Small intestine (tissue), 7 donors: ENCODE measurements around the gene ARHGEF4. TPM values are rescaled to one million over a fixed set of nuclear protein-coding genes. Genes with fewer than 3 reads are reported as not detected.

Source experiments
- DNase-seq, 2 donors: peaks; one replicate each; pipeline versions ENCODE4 v3.0.0 to v3.0.0-alpha.2; 2013
- FAIRE-seq: peaks from 2 replicates; lab custom pipeline; 2012; peaks lifted over from hg19 to GRCh38; lab: Jason Lieb, UNC
- H3K27ac ChIP-seq, 3 donors: one replicate each; pipeline ENCODE4 v1.5.1; 2013; ENCODE audit warnings: low read length in 2 of 3, mild to moderate bottlenecking in 2 of 3, control low read depth in 1 of 3, inconsistent platforms in 1 of 3, low read depth in 1 of 3, moderate library complexity in 1 of 3
- H3K27me3 ChIP-seq, 3 donors: one replicate each; pipeline ENCODE4 v1.6.1; 2013; ENCODE audit warnings: low read length in 3 of 3, inconsistent platforms in 1 of 3; ENCODE audit not compliant: control insufficient read depth in 3 of 3, insufficient read depth in 3 of 3
- H3K36me3 ChIP-seq, 3 donors: one replicate each; pipeline ENCODE4 v1.6.1; 2013; ENCODE audit warnings: low read length in 3 of 3, inconsistent platforms in 1 of 3, low read depth in 1 of 3, mild to moderate bottlenecking in 1 of 3, moderate library complexity in 1 of 3; ENCODE audit not compliant: control insufficient read depth in 3 of 3, insufficient read depth in 2 of 3
- H3K4me1 ChIP-seq, 3 donors: one replicate each; pipeline ENCODE4 v1.6.1; 2013; ENCODE audit warnings: low read length in 2 of 3, inconsistent platforms in 1 of 3, low read depth in 1 of 3, mild to moderate bottlenecking in 1 of 3, moderate library complexity in 1 of 3; ENCODE audit not compliant: control insufficient read depth in 3 of 3, insufficient read depth in 2 of 3
- H3K4me3 ChIP-seq, 3 donors: one replicate each; pipeline ENCODE4 v1.5.1; 2013; ENCODE audit warnings: low read length in 3 of 3, control low read depth in 1 of 3, inconsistent platforms in 1 of 3, low read depth in 1 of 3, mild to moderate bottlenecking in 1 of 3, moderate library complexity in 1 of 3
- H3K9me3 ChIP-seq, 2 donors: one replicate each; pipeline ENCODE4 v1.6.1; 2013; ENCODE audit warnings: low read depth in 1 of 2, low read length in 1 of 2; ENCODE audit not compliant: control insufficient read depth in 2 of 2, insufficient read depth in 1 of 2
- WGBS, 3 donors: extraction: QIAGEN DNeasy Blood & Tissue Kit; methylation state at CpG; one replicate each; pipeline ENCODE4 v1.1.7; 2013; 5-methylcytosine and 5-hydroxymethylcytosine counted together
- polyA plus RNA-seq, 4 donors: library from polyadenylated mRNA; stranded (reverse) in 3 of 4; unstranded in 1 of 4; fragments of 200-250 nt in 3 of 4; fragments of 120-200 nt in 1 of 4; gene quantifications; one replicate each; pipeline versions ENCODE4 v1.2.1 to v1.2.3, GENCODE V29; 2013
- donor health status: healthy with polysubstance abuse.
- donor health status: control.
- donor health status: control.
- donor health status: Bipolar disorder and iron deficiency.
- donor health status: healthy.

The ARHGEF4 gene
- polyA plus RNA-seq, 4 donors, result 0.22 to 2.8 (median 0.83) TPM; not detected in 1

DNA sequence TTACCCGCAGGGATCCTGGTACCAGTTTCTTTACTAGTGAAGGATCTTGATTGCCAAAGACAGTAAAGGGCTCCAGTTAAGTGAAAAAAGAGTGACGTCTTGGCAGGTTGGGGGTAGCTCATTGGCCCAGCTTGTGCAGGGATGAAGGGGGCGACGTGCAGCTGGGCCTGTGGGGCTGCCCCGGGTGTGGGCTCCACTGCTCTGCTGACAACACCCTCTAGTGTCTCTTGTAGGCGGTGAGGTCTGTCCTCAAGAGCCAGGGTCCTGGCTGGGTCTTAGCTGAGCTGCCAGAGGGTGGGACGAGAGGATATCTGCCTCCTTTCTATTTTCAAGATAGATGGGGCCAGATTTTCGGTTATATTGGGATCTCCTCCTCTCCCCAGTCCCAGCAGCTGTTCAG is 6.1 kb downstream of the ARHGEF4 start:
- Histone ChIP-seq H3K9me3 (no peaks in the 10 kb centered on the region), H3K4me3 (no peak overlapping the region), H3K4me1 (no peaks in the 10 kb centered on the region), H3K27me3 (peaks cover 0 to 33% (median 7%) of the 10 kb centered on the region in 3 donors), H3K36me3 (no peaks in the 10 kb centered on the region), H3K27ac (no peak overlapping the region)
- FAIRE-seq (no peak), DNase-seq (no peak)
- 61 to 71% (median 67%) methylated on average over 7 to 8 of the region's 8 CpGs for WGBS, 3 donors

DNA sequence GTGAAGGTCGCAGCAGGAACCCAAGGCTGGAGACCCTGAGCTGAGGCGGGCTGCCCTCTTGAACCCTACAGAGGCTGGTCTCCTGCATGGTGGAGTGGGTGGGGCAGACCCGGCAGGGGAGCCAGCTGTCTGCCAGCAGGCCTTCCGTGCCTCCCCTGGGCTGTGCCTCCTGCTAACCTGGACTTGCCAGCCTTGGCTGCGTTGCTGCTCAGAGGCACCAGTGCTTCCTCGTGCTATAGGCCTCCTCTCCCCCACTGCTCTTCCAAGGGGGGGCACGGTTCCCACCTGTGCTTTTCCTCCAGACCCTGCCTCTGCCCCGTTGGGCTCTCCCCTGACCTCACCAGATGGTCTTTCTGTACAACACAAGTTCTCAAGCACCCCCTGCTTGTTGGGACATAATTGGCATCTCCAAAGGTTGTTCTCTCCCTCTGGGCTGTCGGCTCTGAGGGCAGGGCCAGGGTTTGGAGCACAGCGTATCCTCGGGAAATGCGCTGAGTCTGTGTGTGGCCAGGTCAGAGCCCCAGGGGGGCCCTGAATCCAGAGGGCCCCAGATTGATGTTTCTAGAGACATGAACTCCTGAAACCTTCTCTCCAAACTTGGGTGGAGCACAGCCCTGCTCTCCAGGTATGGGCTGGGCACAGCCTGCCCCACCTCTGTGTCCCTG is 6.7 kb downstream of the ARHGEF4 start:
- WGBS, 3 donors, result 39 to 63% (median 44%) methylated on average over 12 of the region's 12 CpGs
- no peak overlapping the region for H3K4me3 ChIP-seq
- FAIRE-seq, result no peak
- H3K4me1 ChIP-seq, result no peaks in the 10 kb centered on the region
- no peak overlapping the region for H3K27ac ChIP-seq
- peaks cover 0 to 27% (median 2%) of the 10 kb centered on the region in 3 donors for H3K27me3 ChIP-seq
- no peaks in the 10 kb centered on the region for H3K9me3 ChIP-seq
- no peaks in the 10 kb centered on the region for H3K36me3 ChIP-seq
- no peak for DNase-seq

DNA sequence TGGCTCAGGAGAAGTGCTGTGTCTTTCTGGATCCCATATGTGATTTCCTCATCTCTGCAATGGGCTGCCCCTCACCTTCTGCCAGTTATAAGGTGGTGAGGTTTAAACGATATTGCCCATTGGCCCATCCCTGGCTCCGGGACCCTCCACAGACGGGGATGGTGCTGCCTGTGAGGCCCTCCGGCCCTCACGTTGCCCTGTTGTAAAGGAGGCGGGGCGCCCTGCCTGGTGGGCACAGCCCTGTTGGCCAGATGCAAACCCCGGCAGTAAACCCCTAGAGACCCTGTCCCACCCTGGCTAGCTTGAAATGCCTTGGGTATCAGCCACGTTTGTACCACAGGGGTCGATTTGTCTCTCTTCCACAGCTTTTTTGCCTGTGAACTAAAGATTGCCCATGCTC is 7.4 kb downstream of the ARHGEF4 start:
- no peak overlapping the region for H3K4me3 ChIP-seq
- H3K27me3 ChIP-seq, result peaks cover 0 to 19% (median 2%) of the 10 kb centered on the region in 3 donors
- WGBS, 3 donors, result 71 to 77% (median 73%) methylated on average over 10 of the region's 10 CpGs
- no peak overlapping the region for H3K27ac ChIP-seq
- H3K36me3 ChIP-seq, result no peaks in the 10 kb centered on the region
- H3K9me3 ChIP-seq, result no peaks in the 10 kb centered on the region
- no peaks in the 10 kb centered on the region for H3K4me1 ChIP-seq
- FAIRE-seq (no peak), DNase-seq (no peak)

DNA sequence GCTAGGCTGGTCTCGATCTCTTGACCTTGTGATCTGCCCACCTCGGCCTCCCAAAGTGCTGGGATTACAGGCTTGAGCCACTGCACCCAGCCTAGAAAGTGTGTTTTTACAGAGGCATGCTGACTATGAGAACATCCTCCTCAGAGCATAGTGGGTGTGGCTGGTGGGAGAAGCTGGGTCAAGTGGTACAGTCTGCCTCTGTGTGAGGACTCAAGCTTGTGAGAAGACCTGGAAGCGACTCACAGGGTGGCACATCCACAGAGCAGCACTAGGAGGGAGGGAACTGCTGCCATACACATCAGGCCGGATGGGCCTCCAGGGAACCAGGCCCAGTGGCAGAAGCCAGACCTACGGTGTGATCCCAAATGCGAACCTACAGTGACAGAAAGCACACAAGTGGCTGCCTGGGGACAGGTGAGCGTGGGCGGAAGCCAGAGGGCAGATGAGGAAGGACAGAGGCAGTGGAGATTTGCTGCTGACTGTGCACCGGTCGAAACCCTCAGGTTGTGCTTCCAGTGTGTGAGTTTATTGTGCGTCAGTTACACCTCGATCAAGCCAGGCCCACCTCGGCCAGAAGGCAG is 8.9 kb downstream of the ARHGEF4 start:
- DNase-seq (no peak), FAIRE-seq (no peak)
- Histone ChIP-seq H3K4me1 (no peaks in the 10 kb centered on the region), H3K36me3 (no peaks in the 10 kb centered on the region), H3K9me3 (no peaks in the 10 kb centered on the region), H3K27me3 (peaks cover 0 to 8% (median 2%) of the 10 kb centered on the region in 3 donors), H3K4me3 (no peak overlapping the region), H3K27ac (no peak overlapping the region)
- 89 to 91% (median 89%) methylated on average over 13 of the region's 13 CpGs for WGBS, 3 donors

DNA sequence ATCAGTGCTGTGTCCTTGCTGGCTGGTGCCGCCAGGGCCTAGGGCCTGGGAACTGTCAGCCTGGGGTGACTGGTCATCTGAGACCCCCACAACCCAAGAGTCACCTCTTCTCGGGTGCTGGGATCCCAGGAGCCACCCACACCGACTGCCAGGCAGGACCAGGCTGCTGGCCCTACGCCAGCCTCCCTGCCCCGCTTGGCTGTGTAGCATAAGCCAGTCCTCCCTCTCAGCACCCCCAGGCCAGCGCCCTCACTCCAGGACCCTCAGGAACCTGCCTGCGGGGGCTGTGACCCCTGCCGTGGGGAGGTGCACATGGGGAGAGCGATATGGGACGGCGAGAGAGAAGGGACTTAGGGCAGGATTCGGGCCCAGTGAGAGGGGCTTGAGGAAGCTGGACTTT is 9.5 kb downstream of the ARHGEF4 start:
- Histone ChIP-seq H3K27ac (no peak overlapping the region), H3K27me3 (peaks cover 0 to 8% (median 2%) of the 10 kb centered on the region in 3 donors), H3K36me3 (no peaks in the 10 kb centered on the region), H3K9me3 (no peaks in the 10 kb centered on the region), H3K4me3 (no peak overlapping the region), H3K4me1 (no peaks in the 10 kb centered on the region)
- WGBS, 3 donors, result 88 to 89% (median 89%) methylated on average over 12 of the region's 12 CpGs
- FAIRE-seq (no peak), DNase-seq (no peak)

DNA sequence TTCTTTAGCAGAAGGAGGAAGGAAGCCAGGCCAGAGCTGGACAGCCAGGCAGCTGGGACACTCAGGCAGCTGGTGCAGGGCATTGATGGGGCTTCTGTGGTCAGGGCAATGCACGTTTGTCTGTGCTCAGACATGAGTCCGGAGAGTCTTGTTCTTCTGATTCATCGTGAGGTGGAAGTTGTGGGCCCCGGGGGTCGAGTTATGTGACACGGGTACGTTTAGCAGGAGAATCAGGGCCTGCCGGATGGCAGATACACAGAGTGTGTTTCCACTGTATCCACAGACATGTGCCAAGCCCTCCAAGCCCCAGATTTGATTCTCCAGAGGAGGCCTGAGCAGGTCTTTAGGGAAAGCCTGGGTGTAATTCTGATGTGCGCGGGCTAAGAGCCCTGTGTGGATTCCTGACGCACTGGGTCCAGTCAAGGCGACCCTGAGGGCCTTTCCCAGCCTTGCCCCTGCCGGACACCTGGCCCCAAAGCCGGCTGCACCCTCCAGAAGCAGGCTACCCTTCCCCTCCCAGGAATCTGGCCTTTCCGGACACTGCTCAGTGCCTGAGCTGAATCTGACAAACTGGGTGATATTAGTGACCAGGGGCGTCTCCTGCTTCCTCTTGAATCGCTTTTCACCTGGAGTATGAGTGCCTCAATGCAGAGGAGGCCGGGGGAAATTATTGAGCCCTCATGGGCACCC is 10.1 kb downstream of the ARHGEF4 start:
- H3K36me3 ChIP-seq, result no peaks in the 10 kb centered on the region
- no peak overlapping the region for H3K4me3 ChIP-seq
- no peak overlapping the region for H3K27ac ChIP-seq
- H3K4me1 ChIP-seq, result no peaks in the 10 kb centered on the region
- 75 to 80% (median 76%) methylated on average over 18 of the region's 18 CpGs for WGBS, 3 donors
- no peaks in the 10 kb centered on the region for H3K9me3 ChIP-seq
- DNase-seq, result no peak
- no peak for FAIRE-seq
- peaks cover 0 to 3% (median 2%) of the 10 kb centered on the region in 3 donors for H3K27me3 ChIP-seq

DNA sequence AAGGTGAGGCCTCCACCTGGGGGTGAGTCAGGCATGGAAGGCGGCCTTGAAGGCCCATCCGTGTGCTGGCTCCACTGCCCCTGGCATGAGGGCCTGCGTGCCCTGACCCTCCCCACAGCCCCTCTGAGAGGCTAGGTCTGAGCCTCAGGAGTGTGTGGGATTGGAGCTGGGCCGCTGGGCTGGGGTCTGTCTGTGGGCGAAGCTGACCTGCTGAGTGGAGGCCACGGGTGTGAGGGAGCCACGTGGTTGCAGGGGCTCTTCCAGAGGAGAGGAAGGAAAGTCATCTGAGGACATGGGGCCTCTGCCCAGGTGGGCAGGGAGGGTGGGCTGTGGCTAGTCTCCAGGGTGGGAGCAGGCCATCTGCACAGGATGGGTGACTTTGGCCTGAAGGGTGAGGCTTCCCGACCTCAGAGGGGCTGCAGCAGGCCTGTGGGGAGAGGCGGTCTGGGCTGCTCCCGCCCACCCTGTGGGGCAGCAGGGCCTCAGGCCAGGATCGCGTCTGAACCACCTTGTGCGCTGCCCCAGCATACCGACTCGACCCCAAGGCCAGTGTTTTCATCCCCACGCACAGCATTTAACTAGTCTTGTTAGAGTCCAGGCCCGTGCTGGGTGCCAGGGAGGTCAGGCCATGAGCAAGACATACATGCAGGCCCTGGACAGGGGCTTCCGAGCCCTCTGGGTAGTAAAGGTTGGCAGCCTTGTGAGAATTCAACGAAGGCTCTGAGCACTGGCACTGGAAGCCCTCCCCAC is 11.2 kb downstream of the ARHGEF4 start:
- DNase-seq (no peak), FAIRE-seq (no peak)
- H3K36me3 ChIP-seq, result no peaks in the 10 kb centered on the region
- H3K4me3 ChIP-seq, result no peak overlapping the region
- H3K4me1 ChIP-seq, result no peaks in the 10 kb centered on the region
- H3K27ac ChIP-seq, result no peak overlapping the region
- peaks cover 0 to 2% (median 0%) of the 10 kb centered on the region in 3 donors for H3K27me3 ChIP-seq
- 85 to 86% (median 86%) methylated on average over 19 of the region's 19 CpGs for WGBS, 3 donors
- H3K9me3 ChIP-seq, result no peaks in the 10 kb centered on the region

DNA sequence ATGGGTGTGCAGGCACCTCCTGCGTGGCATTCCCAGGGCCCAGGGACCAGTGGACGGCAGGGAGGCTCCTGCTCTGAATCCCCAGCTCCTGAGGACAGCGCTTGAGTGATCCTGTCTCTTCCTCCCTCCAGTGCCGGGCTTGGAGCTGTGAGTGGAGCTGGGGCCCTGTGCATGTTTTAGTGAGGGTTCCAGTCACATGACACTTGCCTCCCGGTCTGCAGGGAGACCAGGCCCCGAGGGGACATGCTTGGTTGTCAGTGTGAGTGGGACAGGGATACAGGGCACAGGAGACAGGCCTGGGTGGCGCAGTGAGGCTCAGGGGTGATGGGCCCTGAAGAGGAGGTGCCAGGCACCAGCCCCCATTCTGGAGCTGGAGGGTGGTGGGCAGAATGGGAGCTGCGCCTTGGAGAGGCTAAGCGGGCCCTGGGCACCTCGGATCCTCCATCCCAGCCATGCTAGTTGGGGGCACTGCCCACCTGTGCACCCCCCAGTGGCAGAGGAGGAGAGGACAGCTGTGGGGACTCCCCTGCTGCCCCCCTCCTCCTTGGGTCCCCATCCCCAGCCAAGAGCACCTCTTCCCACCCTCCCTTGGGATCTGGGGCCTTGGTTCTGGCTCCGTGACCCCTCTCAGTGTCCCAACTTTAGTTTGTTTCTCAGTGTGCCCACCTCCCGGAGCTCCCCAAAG is 12.0 kb downstream of the ARHGEF4 start:
- DNase-seq (no peak), FAIRE-seq (no peak)
- WGBS, 3 donors, result 84 to 85% (median 84%) methylated on average over 9 to 12 of the region's 12 CpGs
- no peaks in the 10 kb centered on the region for H3K9me3 ChIP-seq
- H3K4me3 ChIP-seq, result no peak overlapping the region
- H3K36me3 ChIP-seq, result no peaks in the 10 kb centered on the region
- H3K27ac ChIP-seq, result no peak overlapping the region
- no peaks in the 10 kb centered on the region for H3K4me1 ChIP-seq
- H3K27me3 ChIP-seq, result no peaks in the 10 kb centered on the region
